NCI-H510A (cell line): ENCODE measurements around the gene ACOXL.

ENCODE experiments used
- DNase-seq: peaks from one replicate; lab custom pipeline; 2025; lab: John Stamatoyannopoulos, UW

The ACOXL gene

DNA sequence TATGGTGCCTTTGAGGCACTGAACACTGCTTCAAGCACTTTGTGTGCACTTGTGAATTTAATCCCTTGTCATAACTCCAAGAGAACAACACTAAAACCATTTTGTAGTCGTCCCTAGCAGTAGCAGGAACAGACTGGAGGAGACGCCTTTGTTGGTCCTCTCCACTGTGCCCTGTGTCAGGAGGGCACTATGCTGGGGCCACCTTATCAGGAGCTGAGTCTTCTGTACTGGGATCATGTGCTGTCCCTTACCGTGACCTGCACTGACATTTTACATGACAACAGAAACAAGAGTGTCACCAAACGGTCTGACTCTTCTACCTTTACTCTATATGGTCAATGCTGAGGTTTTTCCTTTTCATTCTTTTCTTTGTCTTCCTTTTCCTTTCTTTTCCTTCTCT is 62.0 kb downstream of the ACOXL start:
- no peak for DNase-seq

- no peak for DNase-seq
Observed at GRCh38 chr2:110794951-110795350, 62.6 kb downstream of the ACOXL start.

GRCh38 chr2:110796716-110797301 is 64.4 kb downstream of the ACOXL start:
- DNase-seq = no peak

- no peak for DNase-seq
Observed at GRCh38 chr2:110799376-110799775, 67.0 kb downstream of the ACOXL start.

DNA sequence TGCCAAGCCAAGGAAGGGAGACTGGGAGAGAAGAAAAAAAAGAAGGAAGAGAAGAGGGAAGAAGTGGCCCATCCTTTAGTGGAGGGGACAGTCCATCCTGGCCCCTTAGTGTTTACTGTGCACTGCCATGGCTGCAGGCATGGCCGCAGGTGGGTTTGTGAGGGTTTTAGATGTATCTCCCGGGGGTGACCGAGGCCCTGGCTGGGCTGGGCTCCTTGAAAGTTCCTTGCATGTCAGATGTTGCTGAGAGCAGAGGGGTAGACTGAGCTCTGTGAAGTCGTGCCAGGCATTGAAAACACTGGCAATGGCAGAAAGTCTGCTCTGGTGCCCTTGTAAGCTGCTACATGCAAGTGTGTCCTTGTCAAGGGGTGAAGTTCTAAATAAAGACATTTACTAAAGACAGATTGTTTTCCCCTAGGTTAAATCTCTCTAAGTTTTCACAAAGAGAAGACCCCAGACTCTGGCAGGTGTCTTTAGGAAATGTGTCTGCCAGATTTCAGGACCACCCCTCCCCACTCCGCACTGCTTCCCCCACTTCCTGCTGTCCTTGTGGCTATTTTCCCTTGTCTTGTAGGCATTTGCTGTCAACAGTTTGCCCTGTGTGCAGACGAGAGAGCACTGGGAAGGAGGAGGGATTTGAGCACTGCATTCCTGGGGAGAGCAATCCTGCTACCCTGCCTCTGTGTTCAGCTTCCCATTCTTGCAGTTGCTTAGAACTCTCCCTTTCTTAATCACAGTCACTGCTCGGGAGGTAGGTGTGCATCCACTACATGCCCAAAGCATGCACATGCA is 68.4 kb downstream of the ACOXL start:
- no peak for DNase-seq

GRCh38 chr2:110802208-110802932 is 70.0 kb downstream of the ACOXL start:
- DNase-seq = no peak

DNA sequence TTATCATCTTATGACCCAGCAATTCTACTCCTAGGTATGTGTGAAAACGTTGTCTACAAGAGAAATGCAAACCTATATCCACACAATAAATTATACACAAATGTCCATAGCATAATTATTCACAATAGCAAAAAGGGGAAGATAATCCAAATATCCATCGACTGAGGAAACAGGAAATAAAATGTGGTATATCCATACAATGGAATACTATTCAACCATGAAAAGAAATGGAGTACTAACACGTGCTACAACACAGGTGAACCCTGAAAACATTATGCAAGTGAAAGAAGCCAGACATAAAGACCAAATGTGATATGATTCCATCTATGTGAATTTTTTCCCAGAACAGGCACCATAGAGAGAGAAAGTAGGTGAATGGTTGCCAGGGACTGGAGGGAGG is 72.1 kb downstream of the ACOXL start:
- no peak for DNase-seq

DNA sequence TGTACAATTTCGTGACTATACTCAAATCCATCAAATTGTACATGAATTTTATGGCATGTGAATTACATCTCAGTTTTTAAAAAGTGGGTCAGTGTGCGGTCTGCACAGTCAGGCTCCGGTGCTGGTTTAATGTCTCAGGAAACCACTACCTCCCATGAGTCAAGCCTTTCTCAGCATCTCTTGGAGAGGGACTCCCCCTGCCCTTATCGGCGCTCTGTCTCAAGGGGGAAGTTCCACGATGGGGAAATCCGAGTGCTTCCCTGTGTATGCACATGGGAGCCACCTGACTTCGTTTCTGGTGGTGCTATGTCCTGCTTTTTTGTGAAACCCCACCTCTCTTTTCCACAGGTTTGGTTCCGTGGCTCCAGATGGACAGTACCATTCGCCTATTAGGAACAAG is 72.5 kb downstream of the ACOXL start:
- DNase-seq = no peak

- no peak for DNase-seq
Observed at GRCh38 chr2:110805894-110806452, 73.6 kb downstream of the ACOXL start.

DNA sequence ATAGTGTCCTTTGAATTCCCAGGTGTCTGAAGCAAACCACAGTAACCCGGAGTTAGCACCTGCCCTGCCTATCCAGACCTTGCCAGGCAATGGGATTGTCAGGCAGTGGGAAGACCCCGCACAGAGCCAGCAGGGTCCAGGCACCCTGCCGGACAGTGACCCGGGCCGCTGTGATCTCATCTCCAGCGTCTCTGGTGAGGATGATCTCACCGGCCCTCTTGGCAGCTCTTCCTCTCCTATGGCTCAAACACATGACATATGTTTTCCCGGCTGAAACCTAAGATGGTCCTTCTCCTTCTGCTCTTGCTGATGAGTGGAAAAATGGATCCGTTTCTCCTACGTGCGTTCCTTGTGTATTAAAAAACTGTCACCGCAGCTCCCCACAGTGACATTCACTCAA is 75.1 kb downstream of the ACOXL start:
- DNase-seq = no peak

DNA sequence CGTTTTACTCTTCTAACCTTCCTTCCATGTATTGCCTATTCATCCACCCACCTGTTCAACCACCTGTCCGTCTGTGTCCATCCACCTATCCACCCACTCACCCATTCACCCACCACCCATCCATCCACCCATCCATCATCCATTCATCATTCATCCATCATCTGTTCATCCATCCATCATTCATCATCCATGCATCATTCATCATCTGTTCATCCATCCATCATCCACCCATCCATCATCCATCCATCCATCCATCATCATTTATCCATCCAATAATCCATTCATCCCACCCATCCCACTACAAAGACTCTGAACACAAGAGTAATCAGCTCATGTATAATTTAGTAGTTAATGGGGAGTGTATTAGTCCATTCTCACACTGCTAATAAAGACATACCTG is 78.0 kb downstream of the ACOXL start:
- no peak for DNase-seq

GRCh38 chr2:110812726-110813645 is 80.6 kb downstream of the ACOXL start:
- DNase-seq = no peak

DNA sequence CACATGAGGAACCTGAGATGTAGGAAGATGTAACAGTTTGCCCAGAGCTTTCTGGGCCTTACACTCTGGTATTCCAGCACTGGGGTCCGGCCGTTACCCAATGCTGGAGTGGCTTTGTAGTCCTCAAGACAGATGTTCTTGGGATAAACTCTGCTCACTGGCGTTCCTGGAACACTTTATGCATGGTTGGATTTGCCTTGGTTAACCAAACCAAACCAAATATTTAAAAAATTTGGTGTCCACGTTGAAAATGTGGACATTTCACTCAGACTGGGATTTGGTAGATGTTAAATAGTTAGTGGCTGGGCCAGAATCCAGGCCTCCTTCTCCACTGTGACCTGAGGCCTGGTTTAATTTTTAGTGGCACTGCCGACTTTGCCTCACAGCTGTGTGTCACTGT is 81.5 kb downstream of the ACOXL start:
- no peak for DNase-seq

GRCh38 chr2:110815938-110816337 is 83.6 kb downstream of the ACOXL start:
- no peak for DNase-seq

- DNase-seq = no peak
Observed at GRCh38 chr2:110816404-110817365, 84.3 kb downstream of the ACOXL start.

DNA sequence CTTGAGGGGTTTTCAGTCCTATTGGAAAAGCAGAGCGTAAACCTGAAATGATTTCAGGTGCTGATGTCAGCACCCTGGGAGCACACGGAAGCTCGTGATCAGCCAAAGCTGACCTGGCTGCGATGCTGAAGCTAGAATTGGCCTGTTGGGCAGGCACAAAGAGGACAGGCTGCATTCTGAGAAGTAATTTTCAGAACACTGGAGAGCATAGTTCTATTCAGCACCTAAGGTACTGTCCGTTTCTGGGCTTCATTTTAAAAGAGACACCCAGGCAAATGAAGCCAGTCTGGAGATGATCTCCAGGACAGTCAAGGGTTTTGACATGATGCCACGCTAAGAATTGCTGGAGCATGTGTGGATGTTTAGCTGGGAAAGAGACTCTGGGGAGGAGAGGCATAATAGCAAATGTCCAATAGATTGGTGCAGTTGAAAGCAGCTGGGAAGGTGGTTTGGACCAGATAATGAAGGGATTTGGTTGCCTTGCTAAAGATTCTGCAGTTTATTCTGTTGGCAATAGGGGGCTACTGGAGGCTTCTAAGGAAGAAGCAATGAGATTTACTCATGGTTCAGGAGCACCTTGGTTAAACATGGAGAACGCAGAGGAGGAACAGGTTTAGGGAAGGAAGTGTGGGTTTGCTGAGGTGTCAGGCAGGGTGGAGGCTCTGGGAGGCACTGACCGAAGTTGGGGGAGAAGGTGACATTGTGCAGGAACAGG is 86.6 kb downstream of the ACOXL start:
- no peak for DNase-seq

GRCh38 chr2:110819711-110820110 is 87.3 kb downstream of the ACOXL start:
- no peak for DNase-seq

- DNase-seq = no peak
Observed at GRCh38 chr2:110820128-110820527, 87.8 kb downstream of the ACOXL start.

DNA sequence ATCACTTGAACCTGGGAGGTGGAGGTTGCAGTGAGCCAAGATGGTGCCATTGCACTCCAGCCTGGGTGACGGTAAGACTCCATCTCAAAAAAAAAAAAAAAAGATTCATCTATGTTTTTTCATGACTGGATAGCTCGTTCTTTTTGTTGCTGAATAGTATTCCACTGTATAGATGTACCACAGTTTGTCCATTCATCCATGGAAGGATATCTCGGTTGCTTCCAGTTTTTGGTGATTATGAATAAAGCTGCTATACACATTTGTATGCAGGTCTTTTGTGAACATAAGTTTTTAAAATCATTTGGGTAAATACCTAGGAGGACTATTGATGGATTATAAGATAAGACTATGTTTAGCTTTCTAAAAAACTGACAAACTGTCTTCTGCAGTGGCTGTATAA is 90.8 kb downstream of the ACOXL start:
- no peak for DNase-seq

GRCh38 chr2:110827511-110827910 is 95.1 kb downstream of the ACOXL start:
- DNase-seq = no peak
